GM12874 (cell line): ENCODE data around the gene BHMT.

Source experiments
- CTCF ChIP-seq: IDR thresholded peaks from 2 replicates; pipeline ENCODE4 v1.5.1; 2011; ENCODE audit warnings: low read depth, mild to moderate bottlenecking, control low read depth, low read length, moderate library complexity; ENCODE audit not compliant: insufficient read depth

Gene BHMT

GRCh38 chr5:79111387-79111959 lies at the start of gene BHMT:
TSS of gene BHMT (plus strand) at chr5:79111809. CDS start at chr5:79111886, 77 bp downstream.
- no peak for TF ChIP-seq CTCF

GRCh38 chr5:79062436-79062835 lies 49.2 kb upstream of the BHMT start:
- TF ChIP-seq CTCF, result no peak

- no peak for TF ChIP-seq CTCF
Observed at GRCh38 chr5:79069488-79070349, 41.9 kb upstream of the BHMT start, which contains the start of the genes BHMT2 and DMGDH. TSS of gene BHMT2 (plus strand) at chr5:79069767. CDS start at chr5:79069783, 16 bp downstream. TSS of gene DMGDH (minus strand) at chr5:79069674. CDS start at chr5:79069620, 54 bp downstream.

GRCh38 chr5:79070350-79070667 lies 41.3 kb upstream of the BHMT start:
- no peak for TF ChIP-seq CTCF

GRCh38 chr5:79074641-79075040 lies 37.0 kb upstream of the BHMT start:
- TF ChIP-seq CTCF, result no peak

- TF ChIP-seq CTCF, result no peak
Observed at GRCh38 chr5:79075646-79076426, 35.8 kb upstream of the BHMT start.

- no peak for TF ChIP-seq CTCF
Observed at GRCh38 chr5:79076819-79077218, 34.8 kb upstream of the BHMT start.
